Astrocyte (in vitro differentiated cells and primary cell): Measurements from ENCODE around the gene UBTD2. TPM values are rescaled to one million over a fixed set of nuclear protein-coding genes. Genes with fewer than 3 reads are reported as not detected.

Experiments used
- DNase-seq: peaks from one replicate; pipeline ENCODE4 v3.0.0-alpha.2; 2010; ENCODE audit warnings: low read depth
- FAIRE-seq: peaks from 2 replicates; lab custom pipeline; 2011; peaks lifted over from hg19 to GRCh38; lab: Jason Lieb, UNC
- H2AFZ ChIP-seq: 2 replicates; pipeline ENCODE4 v1.6.0; 2012; ENCODE audit warnings: low read depth, low read length, inconsistent platforms
- H3K27ac ChIP-seq: 2 replicates; pipeline ENCODE4 v1.5.1; 2011; ENCODE audit warnings: low read depth, low read length, inconsistent platforms
- H3K27me3 ChIP-seq: 2 replicates; pipeline ENCODE4 v1.6.0; 2011; ENCODE audit warnings: low read length, inconsistent platforms; ENCODE audit not compliant: insufficient read depth
- H3K36me3 ChIP-seq: 2 replicates; pipeline ENCODE4 v1.5.1; 2011; ENCODE audit warnings: low read length, inconsistent platforms; ENCODE audit not compliant: insufficient read depth
- H3K4me1 ChIP-seq: 2 replicates; pipeline ENCODE4 v1.5.1; 2011; ENCODE audit warnings: low read length, inconsistent platforms; ENCODE audit not compliant: insufficient read depth
- H3K4me2 ChIP-seq: 2 replicates; pipeline ENCODE4 v1.6.0; 2012; ENCODE audit warnings: low read length, inconsistent platforms
- H3K4me3 ChIP-seq: 2 replicates; pipeline ENCODE4 v1.5.1; 2011; ENCODE audit warnings: low read depth, mild to moderate bottlenecking, low read length, inconsistent platforms; ENCODE audit not compliant: insufficient read depth
- H3K79me2 ChIP-seq: 2 replicates; pipeline ENCODE4 v1.6.0; 2012; ENCODE audit warnings: mild to moderate bottlenecking, low read length, inconsistent platforms; ENCODE audit not compliant: insufficient read depth
- H3K9ac ChIP-seq: 2 replicates; pipeline ENCODE4 v1.6.0; 2012; ENCODE audit warnings: mild to moderate bottlenecking, low read length, inconsistent platforms
- H3K9me3 ChIP-seq: 2 replicates; pipeline ENCODE4 v1.5.1; 2012; ENCODE audit warnings: low read depth, mild to moderate bottlenecking, low read length, inconsistent platforms; ENCODE audit not compliant: insufficient read depth
- H4K20me1 ChIP-seq: 2 replicates; pipeline ENCODE4 v1.6.0; 2012; ENCODE audit warnings: low read length, inconsistent platforms; ENCODE audit not compliant: insufficient read depth
- H3K27ac Mint-ChIP-seq: one replicate; pipeline ENCODE4 v1.8.0; 2021; ENCODE audit warnings: mild to moderate bottlenecking, mixed read lengths; ENCODE audit not compliant: unreplicated experiment
- H3K27me3 Mint-ChIP-seq: one replicate; pipeline ENCODE4 v1.8.0; 2021; ENCODE audit warnings: low read depth, mixed read lengths; ENCODE audit not compliant: unreplicated experiment
- H3K36me3 Mint-ChIP-seq: one replicate; pipeline ENCODE4 v1.8.0; 2021; ENCODE audit warnings: low read depth, mixed read lengths; ENCODE audit not compliant: unreplicated experiment
- H3K4me1 Mint-ChIP-seq: one replicate; pipeline ENCODE4 v1.8.0; 2021; ENCODE audit warnings: low read depth, mixed read lengths; ENCODE audit not compliant: unreplicated experiment
- H3K4me3 Mint-ChIP-seq: one replicate; pipeline ENCODE4 v1.8.0; 2021; ENCODE audit warnings: mild to moderate bottlenecking, moderate library complexity, mixed read lengths; ENCODE audit not compliant: unreplicated experiment
- H3K9me3 Mint-ChIP-seq: one replicate; pipeline ENCODE4 v1.8.0; 2021; ENCODE audit warnings: mild to moderate bottlenecking, mixed read lengths; ENCODE audit not compliant: unreplicated experiment
- EZH2 ChIP-seq: IDR thresholded peaks from 2 replicates; pipeline ENCODE4 v1.6.1; 2012; ENCODE audit warnings: mild to moderate bottlenecking, low read length, inconsistent platforms; ENCODE audit not compliant: insufficient read depth
- total RNA-seq: library from RNA; stranded (reverse); gene quantifications from 2 replicates; pipeline ENCODE4 v1.2.1, GENCODE V29; 2021
- TF ChIP-seq, protein P1 (sequence below): IDR thresholded peaks from 2 replicates; pipeline ENCODE4 v1.5.1; 2011; ENCODE audit warnings: low read depth, mild to moderate bottlenecking, inconsistent platforms, low read length, moderate library complexity; ENCODE audit not compliant: insufficient read depth

Gene UBTD2
- total RNA-seq, 1 donor from 2014 or later = 34.2 TPM

DNA sequence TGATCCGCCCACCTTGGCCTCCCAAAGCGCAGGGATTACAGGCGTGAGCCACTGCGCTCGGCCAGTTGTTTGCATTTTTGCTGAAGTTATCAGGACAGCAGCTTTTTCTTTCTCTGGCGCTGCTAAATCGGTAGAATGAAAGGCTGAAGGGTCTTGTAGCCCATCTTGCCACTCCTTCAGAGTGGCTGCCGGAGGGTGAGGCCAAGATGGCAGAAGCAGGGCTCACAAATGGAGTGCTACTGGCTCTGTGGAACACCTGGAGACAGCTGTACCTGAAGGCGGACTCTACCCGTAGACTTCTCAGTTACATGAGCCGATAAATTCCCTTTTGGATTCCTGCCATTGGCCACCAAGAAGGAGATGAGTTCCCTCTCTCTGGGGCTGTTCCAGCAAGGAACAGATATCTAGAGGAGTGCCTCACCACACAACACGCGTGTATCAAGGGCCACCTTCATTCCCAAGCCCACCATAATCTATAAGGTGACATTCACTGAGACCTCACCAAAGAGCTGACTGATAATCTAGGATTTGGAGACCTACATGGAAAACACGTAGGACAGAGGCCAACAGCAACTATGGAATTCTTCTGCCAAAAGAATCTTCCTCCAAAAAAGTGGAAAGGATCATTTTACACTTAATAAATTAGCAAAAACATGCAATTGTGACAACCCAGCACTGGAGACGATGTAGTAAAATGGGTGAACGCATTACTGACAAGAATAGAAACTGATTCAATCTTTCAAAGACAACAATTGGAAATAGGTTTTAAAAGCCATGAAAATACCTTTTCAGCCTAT is 117.3 kb downstream of the UBTD2 start:
- FAIRE-seq = no peak

DNA sequence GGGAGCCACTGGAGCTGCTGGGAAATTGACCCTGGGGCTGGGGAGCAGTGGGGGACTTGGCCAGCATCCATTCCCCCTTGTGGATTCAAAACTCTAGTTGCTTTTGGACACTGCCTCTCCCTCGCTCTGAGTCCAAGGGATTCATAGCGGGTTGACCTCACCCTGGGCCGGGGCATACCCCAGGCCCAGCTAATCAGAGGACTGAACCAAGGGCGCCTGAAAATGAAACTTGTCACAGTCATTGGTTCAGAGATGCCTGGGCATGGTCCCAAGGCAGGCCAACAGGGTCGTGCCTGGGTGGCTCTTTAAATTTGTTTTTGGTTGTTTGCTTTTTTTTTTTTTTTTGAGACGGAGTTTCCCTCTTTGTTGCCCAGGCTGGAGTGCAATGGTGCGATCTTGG is 118.1 kb downstream of the UBTD2 start:
- DNase-seq (no peak), FAIRE-seq (no peak)
- H3K4me3 Mint-ChIP-seq = no peak overlapping the region
- no peaks in the 10 kb centered on the region for H3K9me3 Mint-ChIP-seq
- no peaks in the 10 kb centered on the region for H3K36me3 ChIP-seq
- H3K27me3 Mint-ChIP-seq = no peaks in the 10 kb centered on the region
- H3K27ac ChIP-seq = no peak overlapping the region
- H3K4me1 ChIP-seq = peaks cover 9% of the 10 kb centered on the region
- no peak overlapping the region for H3K27ac Mint-ChIP-seq
- no peak overlapping the region for H2AFZ ChIP-seq
- H4K20me1 ChIP-seq = peaks cover 89% of the 10 kb centered on the region
- H3K4me1 Mint-ChIP-seq = peaks cover 23% of the 10 kb centered on the region
- H3K79me2 ChIP-seq = peaks cover 83% of the 10 kb centered on the region
- H3K36me3 Mint-ChIP-seq = peaks cover 10% of the 10 kb centered on the region
- no peak overlapping the region for H3K4me2 ChIP-seq
- no peak for TF ChIP-seq EZH2
- TF ChIP-seq, protein P1, sequence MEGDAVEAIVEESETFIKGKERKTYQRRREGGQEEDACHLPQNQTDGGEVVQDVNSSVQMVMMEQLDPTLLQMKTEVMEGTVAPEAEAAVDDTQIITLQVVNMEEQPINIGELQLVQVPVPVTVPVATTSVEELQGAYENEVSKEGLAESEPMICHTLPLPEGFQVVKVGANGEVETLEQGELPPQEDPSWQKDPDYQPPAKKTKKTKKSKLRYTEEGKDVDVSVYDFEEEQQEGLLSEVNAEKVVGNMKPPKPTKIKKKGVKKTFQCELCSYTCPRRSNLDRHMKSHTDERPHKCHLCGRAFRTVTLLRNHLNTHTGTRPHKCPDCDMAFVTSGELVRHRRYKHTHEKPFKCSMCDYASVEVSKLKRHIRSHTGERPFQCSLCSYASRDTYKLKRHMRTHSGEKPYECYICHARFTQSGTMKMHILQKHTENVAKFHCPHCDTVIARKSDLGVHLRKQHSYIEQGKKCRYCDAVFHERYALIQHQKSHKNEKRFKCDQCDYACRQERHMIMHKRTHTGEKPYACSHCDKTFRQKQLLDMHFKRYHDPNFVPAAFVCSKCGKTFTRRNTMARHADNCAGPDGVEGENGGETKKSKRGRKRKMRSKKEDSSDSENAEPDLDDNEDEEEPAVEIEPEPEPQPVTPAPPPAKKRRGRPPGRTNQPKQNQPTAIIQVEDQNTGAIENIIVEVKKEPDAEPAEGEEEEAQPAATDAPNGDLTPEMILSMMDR = no peak
- no peaks in the 10 kb centered on the region for H3K9me3 ChIP-seq
- H3K9ac ChIP-seq = no peak overlapping the region
- no peaks in the 10 kb centered on the region for H3K27me3 ChIP-seq
- H3K4me3 ChIP-seq = no peak overlapping the region

More for the DNA sequence above, 117.3 kb downstream of the UBTD2 start:
- Histone ChIP-seq H4K20me1 (peaks cover 91% of the 10 kb centered on the region), H2AFZ (no peak overlapping the region), H3K4me1 (peaks cover 9% of the 10 kb centered on the region), H3K4me3 (no peak overlapping the region), H3K9ac (no peak overlapping the region), H3K4me2 (no peak overlapping the region), H3K36me3 (no peaks in the 10 kb centered on the region), H3K27me3 (no peaks in the 10 kb centered on the region), H3K79me2 (peaks cover 84% of the 10 kb centered on the region), H3K27ac (no peak overlapping the region), H3K9me3 (no peaks in the 10 kb centered on the region)
- H3K27me3 Mint-ChIP-seq = no peaks in the 10 kb centered on the region
- peaks cover 7% of the 10 kb centered on the region for H3K36me3 Mint-ChIP-seq
- H3K27ac Mint-ChIP-seq = no peak overlapping the region
- peaks cover 23% of the 10 kb centered on the region for H3K4me1 Mint-ChIP-seq
- DNase-seq = no peak
- TF ChIP-seq, protein P1 = no peak
- H3K4me3 Mint-ChIP-seq = no peak overlapping the region
- no peaks in the 10 kb centered on the region for H3K9me3 Mint-ChIP-seq

DNA sequence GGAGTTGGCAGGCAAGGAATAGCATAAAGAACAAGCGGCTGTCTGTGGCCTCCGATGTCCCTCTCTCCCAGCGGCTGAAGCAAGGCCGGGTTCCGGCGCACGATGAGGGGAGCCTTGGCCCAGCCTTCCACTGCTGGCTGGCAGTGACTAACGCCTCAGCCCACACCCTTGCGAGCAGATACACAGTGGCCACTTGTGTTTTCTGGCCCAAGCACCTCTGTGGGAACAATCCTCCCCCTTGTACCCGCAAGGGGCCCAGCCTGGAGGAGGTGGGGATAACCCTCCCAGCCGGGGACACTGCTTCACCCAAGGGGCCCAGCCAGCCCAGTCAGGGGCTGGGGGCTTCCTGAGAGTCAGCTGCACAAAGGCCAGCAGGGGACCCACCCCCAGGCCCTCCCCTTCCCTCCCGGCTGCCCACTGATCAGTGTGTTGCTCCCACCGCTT is 118.8 kb downstream of the UBTD2 start:
- no peak for TF ChIP-seq EZH2
- TF ChIP-seq, protein P1 = no peak
- peaks cover 6% of the 10 kb centered on the region for H3K36me3 Mint-ChIP-seq
- no peaks in the 10 kb centered on the region for H3K27me3 Mint-ChIP-seq
- DNase-seq (peak; percentile 61), FAIRE-seq (no peak)
- Histone ChIP-seq H3K9ac (no peak overlapping the region), H3K4me1 (peaks cover 9% of the 10 kb centered on the region), H2AFZ (no peak overlapping the region), H4K20me1 (peaks cover 87% of the 10 kb centered on the region), H3K36me3 (no peaks in the 10 kb centered on the region), H3K79me2 (peaks cover 79% of the 10 kb centered on the region), H3K9me3 (no peaks in the 10 kb centered on the region), H3K27ac (no peak overlapping the region), H3K4me2 (peak overlapping the region; percentile 45), H3K4me3 (no peak overlapping the region), H3K27me3 (no peaks in the 10 kb centered on the region)
- H3K9me3 Mint-ChIP-seq = no peaks in the 10 kb centered on the region
- H3K4me3 Mint-ChIP-seq = no peak overlapping the region
- H3K27ac Mint-ChIP-seq = peak overlapping the region; percentile 41
- H3K4me1 Mint-ChIP-seq = peaks cover 23% of the 10 kb centered on the region
